Activated CD4-positive, alpha-beta T cell treated with anti-CD3 and anti-CD28 coated beads, Interleukin-2, amount 10 ng/mL, durations not matched to agents 7 days and 5 days (primary cell): ENCODE results near the gene DDX25. TPM values are rescaled to one million over a fixed set of nuclear protein-coding genes. Genes with fewer than 3 reads are reported as not detected.

Experiments used
- CTCF ChIA-PET: fragments of 350-600 bp; sonication (Branson Sonifier 250); formaldehyde crosslinking; loops from one replicate; lab custom pipeline; 2021; ENCODE audit warnings: antibody characterized with exemption; lab: Charles Lee
- POLR2A ChIA-PET: fragments of 350-600 bp; sonication (Branson Sonifier 250); formaldehyde crosslinking; loops from one replicate; lab custom pipeline; 2021; ENCODE audit warnings: antibody characterized with exemption; lab: Charles Lee
- DNase-seq: peaks from one replicate; pipeline ENCODE4 v3.0.0-alpha.2; 2020
- H3K27ac Mint-ChIP-seq: one replicate; pipeline ENCODE4 v1.8.0; 2021; ENCODE audit warnings: mild to moderate bottlenecking, moderate library complexity, mixed read lengths
- H3K27me3 Mint-ChIP-seq: one replicate; pipeline ENCODE4 v1.8.0; 2021; ENCODE audit warnings: mixed read lengths
- H3K36me3 Mint-ChIP-seq: one replicate; pipeline ENCODE4 v1.8.0; 2021; ENCODE audit warnings: low read depth, mixed read lengths
- H3K4me1 Mint-ChIP-seq: one replicate; pipeline ENCODE4 v1.8.0; 2021; ENCODE audit warnings: mixed read lengths
- H3K4me3 Mint-ChIP-seq: one replicate; pipeline ENCODE4 v1.8.0; 2021; ENCODE audit warnings: mild to moderate bottlenecking, moderate library complexity, mixed read lengths
- H3K9me3 Mint-ChIP-seq: one replicate; pipeline ENCODE4 v1.8.0; 2021; ENCODE audit warnings: mixed read lengths
- total RNA-seq, 2 experiments: library from RNA; stranded (reverse); gene quantifications; one replicate each; pipeline ENCODE4 v1.2.3, GENCODE V29; 2021

DDX25 gene
- total RNA-seq, 2 experiments from 2014 or later = 0.12 TPM; not detected in 1

- POLR2A ChIA-PET = no interaction called here
- Mint-ChIP-seq H3K9me3 (no peaks in the 10 kb centered on the region), H3K27ac (no peak overlapping the region), H3K27me3 (no peaks in the 10 kb centered on the region), H3K4me3 (no peak overlapping the region), H3K36me3 (no peaks in the 10 kb centered on the region), H3K4me1 (peaks cover 15% of the 10 kb centered on the region)
- CTCF ChIA-PET = interaction anchor here (0.6 to 1.3 kb wide), 4 partner anchors 8 to 1352 kb away, joined by 3 read pairs; no protein-coding TSS in a partner anchor
- DNase-seq = no peak
Observed at GRCh38 chr11:125942771-125943428, 38.6 kb downstream of the DDX25 start.

GRCh38 chr11:125943661-125944349 lies 39.5 kb downstream of the DDX25 start:
- Mint-ChIP-seq H3K4me3 (no peak overlapping the region), H3K4me1 (peaks cover 6% of the 10 kb centered on the region), H3K36me3 (no peaks in the 10 kb centered on the region), H3K27ac (no peak overlapping the region), H3K9me3 (no peaks in the 10 kb centered on the region), H3K27me3 (no peaks in the 10 kb centered on the region)
- ChIA-PET CTCF (interaction anchor here (0.6 to 1.3 kb wide), 2 partner anchors 9 to 1353 kb away, joined by 3 read pairs; no protein-coding TSS in a partner anchor), POLR2A (no interaction called here)
- no peak for DNase-seq

GRCh38 chr11:125944350-125945010 lies 40.2 kb downstream of the DDX25 start:
- ChIA-PET POLR2A (no interaction called here), CTCF (interaction anchor here (1.3 kb wide), 1 partner anchor 10 kb away, joined by 3 read pairs; no protein-coding TSS in a partner anchor)
- H3K27ac Mint-ChIP-seq = no peak overlapping the region
- no peaks in the 10 kb centered on the region for H3K9me3 Mint-ChIP-seq
- H3K27me3 Mint-ChIP-seq = no peaks in the 10 kb centered on the region
- DNase-seq = no peak
- H3K4me1 Mint-ChIP-seq = peaks cover 4% of the 10 kb centered on the region
- H3K36me3 Mint-ChIP-seq = no peaks in the 10 kb centered on the region
- H3K4me3 Mint-ChIP-seq = no peak overlapping the region

- DNase-seq = no peak
- Mint-ChIP-seq H3K9me3 (no peaks in the 10 kb centered on the region), H3K27me3 (no peaks in the 10 kb centered on the region), H3K4me3 (no peak overlapping the region), H3K27ac (no peak overlapping the region), H3K36me3 (no peaks in the 10 kb centered on the region), H3K4me1 (peaks cover 4% of the 10 kb centered on the region)
- POLR2A ChIA-PET = no interaction called here
- CTCF ChIA-PET = interaction anchor here (0.8 kb wide), 1 partner anchor 15 kb away, joined by 3 read pairs; no protein-coding TSS in a partner anchor
Observed at GRCh38 chr11:125945011-125945796, 40.9 kb downstream of the DDX25 start.

GRCh38 chr11:125945797-125946520 lies 41.7 kb downstream of the DDX25 start, which contains the start of gene VSIG10L2:
VSIG10L2 (plus strand) TSS chr11:125946044; CDS start chr11:125946056, 12 bp downstream.
- CTCF ChIA-PET = interaction anchor here (0.7 to 0.8 kb wide), 2 partner anchors 16 to 847 kb away, joined by 3 read pairs; no protein-coding TSS in a partner anchor
- DNase-seq = no peak
- Mint-ChIP-seq H3K36me3 (no peaks in the 10 kb centered on the region), H3K4me1 (peaks cover 4% of the 10 kb centered on the region), H3K4me3 (no peak within 1 kb of the TSS), H3K27me3 (no peaks in the 10 kb centered on the region), H3K9me3 (no peaks in the 10 kb centered on the region), H3K27ac (no peak within 1 kb of the TSS)
- POLR2A ChIA-PET = no interaction called here

GRCh38 chr11:125946712-125947418 lies 42.6 kb downstream of the DDX25 start:
- Mint-ChIP-seq H3K36me3 (no peaks in the 10 kb centered on the region), H3K9me3 (no peaks in the 10 kb centered on the region), H3K27me3 (no peaks in the 10 kb centered on the region), H3K27ac (no peak overlapping the region), H3K4me3 (no peak overlapping the region), H3K4me1 (peaks cover 4% of the 10 kb centered on the region)
- POLR2A ChIA-PET = no interaction called here
- CTCF ChIA-PET = no interaction called here
- no peak for DNase-seq

GRCh38 chr11:125947419-125948277 lies 43.3 kb downstream of the DDX25 start:
- H3K9me3 Mint-ChIP-seq = no peaks in the 10 kb centered on the region
- H3K27me3 Mint-ChIP-seq = no peaks in the 10 kb centered on the region
- H3K4me1 Mint-ChIP-seq = no peaks in the 10 kb centered on the region
- CTCF ChIA-PET = interaction anchor here (0.6 kb wide), 1 partner anchor 178 kb away, joined by 4 read pairs; no protein-coding TSS in a partner anchor
- H3K36me3 Mint-ChIP-seq = no peaks in the 10 kb centered on the region
- POLR2A ChIA-PET = no interaction called here
- no peak for DNase-seq
- no peak overlapping the region for H3K27ac Mint-ChIP-seq
- no peak overlapping the region for H3K4me3 Mint-ChIP-seq

GRCh38 chr11:125948278-125949051 lies 44.2 kb downstream of the DDX25 start:
- Mint-ChIP-seq H3K27ac (no peak overlapping the region), H3K27me3 (no peaks in the 10 kb centered on the region), H3K4me3 (no peak overlapping the region), H3K9me3 (no peaks in the 10 kb centered on the region), H3K36me3 (no peaks in the 10 kb centered on the region), H3K4me1 (no peaks in the 10 kb centered on the region)
- ChIA-PET CTCF (interaction anchor here (0.6 kb wide), 1 partner anchor 177 kb away, joined by 4 read pairs; no protein-coding TSS in a partner anchor), POLR2A (no interaction called here)
- DNase-seq = no peak

- POLR2A ChIA-PET = no interaction called here
- Mint-ChIP-seq H3K4me3 (no peak overlapping the region), H3K36me3 (no peaks in the 10 kb centered on the region), H3K9me3 (no peaks in the 10 kb centered on the region), H3K27ac (no peak overlapping the region), H3K27me3 (no peaks in the 10 kb centered on the region), H3K4me1 (no peaks in the 10 kb centered on the region)
- CTCF ChIA-PET = interaction anchor here (1.0 kb wide), 1 partner anchor 9 kb away, joined by 3 read pairs; no protein-coding TSS in a partner anchor
- DNase-seq = no peak
Observed at GRCh38 chr11:125949271-125950177, 45.2 kb downstream of the DDX25 start.
